K562 (cell line): ENCODE results near the gene ERCC1. TPM values are rescaled to one million over a fixed set of nuclear protein-coding genes. Genes with fewer than 3 reads are reported as not detected.

Experiments used
- ARID4B ChIP-seq: sonication (generic); formaldehyde crosslinking; IDR thresholded peaks from 2 replicates; pipeline ENCODE4 v1.8.0; 2022; ENCODE audit warnings: mild to moderate bottlenecking, missing genetic modification reagents
- DACH1 ChIP-seq: fragments of 450-650 bp; IDR thresholded peaks from 2 replicates; pipeline ENCODE4 v1.6.1; 2018; ENCODE audit not compliant: partially characterized antibody
- GATAD2B ChIP-seq: fragments of 450-650 bp; IDR thresholded peaks from 2 replicates; pipeline ENCODE4 v1.6.1; 2017; ENCODE audit warnings: mild to moderate bottlenecking, borderline replicate concordance
- JUNB ChIP-seq: fragments of 450-650 bp; formaldehyde crosslinking; conservative IDR thresholded peaks from 2 replicates; pipeline ENCODE4 v1.4.0; 2020; ENCODE audit warnings: mild to moderate bottlenecking
- LEF1 ChIP-seq: fragments of 450-650 bp; IDR thresholded peaks from 2 replicates; pipeline ENCODE4 v1.6.1; 2016; ENCODE audit warnings: mild to moderate bottlenecking
- PRMT5 ChIP-seq: sonication (generic); formaldehyde crosslinking; IDR thresholded peaks from 2 replicates; pipeline ENCODE4 v1.5.0; 2020; ENCODE audit warnings: missing genetic modification reagents
- SAFB2 ChIP-seq: fragments of 200-400 bp; formaldehyde crosslinking; IDR thresholded peaks from 2 replicates; pipeline ENCODE4 v1.6.1; 2018; ENCODE audit warnings: borderline replicate concordance, low read length, low read depth, moderate library complexity; ENCODE audit not compliant: severe bottlenecking
- TFAM ChIP-seq: fragments of 250-450 bp; sonication (Bioruptor Pico); conservative IDR thresholded peaks from 2 replicates; pipeline ENCODE4 v1.5.0; 2021; ENCODE audit warnings: mild to moderate bottlenecking, moderate library complexity
- TRIM24 ChIP-seq, 2 experiments: fragments of 450-650 bp; IDR thresholded peaks; 2 replicates each; pipeline ENCODE4 v1.6.1; 2016
- ZHX1 ChIP-seq: fragments of 150-350 bp; conservative IDR thresholded peaks from 2 replicates; pipeline ENCODE4 v1.6.1; 2014; ENCODE audit warnings: low read length
- ZNF146 ChIP-seq: IDR thresholded peaks from one replicate; pipeline ENCODE4 v1.6.1; 2018; ENCODE audit warnings: missing compliant biosample characterization; ENCODE audit not compliant: unreplicated experiment
- ZNF174 ChIP-seq: fragments of 250-450 bp; sonication (Bioruptor Pico); IDR thresholded peaks from 2 replicates; pipeline ENCODE4 v1.4.0; 2020; ENCODE audit warnings: mild to moderate bottlenecking
- ZNF699 ChIP-seq: fragments of 250-450 bp; sonication (Bioruptor Pico); IDR thresholded peaks from 2 replicates; pipeline ENCODE4 v1.8.0; 2021; ENCODE audit warnings: mild to moderate bottlenecking, moderate library complexity; ENCODE audit not compliant: insufficient replicate concordance
- polyA plus RNA-seq, 8 experiments: library from polyadenylated mRNA; depleted of rRNA in 4 of 8; stranded (reverse) in 5 of 8; unstranded in 3 of 8; fragments of >200 nt; fragmentation: Nextera tagmentation in 2 of 8; fragmentation: Illumina TruSeq in 1 of 8; extraction: Ambion mirVana in 2 of 8; extraction: Trizol in 1 of 8; gene quantifications; 2 replicates each; pipeline versions ENCODE4 v1.2.1 to v1.2.3, GENCODE V29; 2011 to 2014; ENCODE audit warnings: inconsistent platforms in 1 of 8, missing spikeins in 1 of 8
- total RNA-seq, 7 experiments: library from RNA; depleted of rRNA in 6 of 7; stranded (reverse); fragments of >200 nt in 6 of 7; fragmentation: Illumina TruSeq in 2 of 7; extraction: Trizol in 2 of 7; gene quantifications; 2 replicates each; pipeline versions ENCODE4 v1.2.1 to v1.2.3, GENCODE V29; 2011 to 2021; ENCODE audit warnings: low replicate concordance in 1 of 7
- TF ChIP-seq, protein P1 (sequence below): IDR thresholded peaks from 3 replicates; pipeline ENCODE4 v1.6.1; 2011; ENCODE audit warnings: borderline replicate concordance, mild to moderate bottlenecking, moderate library complexity; ENCODE audit not compliant: insufficient read length; ENCODE audit errors: extremely low read depth
- TF ChIP-seq, protein P2 (sequence below): fragments of 250-450 bp; sonication (Bioruptor Pico); IDR thresholded peaks from 2 replicates; pipeline ENCODE4 v1.8.0; 2022; ENCODE audit warnings: inconsistent platforms

Gene ERCC1
- total and polyA plus RNA-seq, 9 of the 15 experiments (the other 6 are each of a cell fraction or from before 2014, with no cell fraction given), result 9.3 to 92.6 (median 60.0) TPM

GRCh38 chr19:45423589-45424190 is at the start of gene ERCC1 (continued):
- TF ChIP-seq SAFB2, result no peak
- TF ChIP-seq GATAD2B, result no peak
- no peak for TF ChIP-seq TFAM (CRISPR knock-in tag)
- TF ChIP-seq, protein P1, sequence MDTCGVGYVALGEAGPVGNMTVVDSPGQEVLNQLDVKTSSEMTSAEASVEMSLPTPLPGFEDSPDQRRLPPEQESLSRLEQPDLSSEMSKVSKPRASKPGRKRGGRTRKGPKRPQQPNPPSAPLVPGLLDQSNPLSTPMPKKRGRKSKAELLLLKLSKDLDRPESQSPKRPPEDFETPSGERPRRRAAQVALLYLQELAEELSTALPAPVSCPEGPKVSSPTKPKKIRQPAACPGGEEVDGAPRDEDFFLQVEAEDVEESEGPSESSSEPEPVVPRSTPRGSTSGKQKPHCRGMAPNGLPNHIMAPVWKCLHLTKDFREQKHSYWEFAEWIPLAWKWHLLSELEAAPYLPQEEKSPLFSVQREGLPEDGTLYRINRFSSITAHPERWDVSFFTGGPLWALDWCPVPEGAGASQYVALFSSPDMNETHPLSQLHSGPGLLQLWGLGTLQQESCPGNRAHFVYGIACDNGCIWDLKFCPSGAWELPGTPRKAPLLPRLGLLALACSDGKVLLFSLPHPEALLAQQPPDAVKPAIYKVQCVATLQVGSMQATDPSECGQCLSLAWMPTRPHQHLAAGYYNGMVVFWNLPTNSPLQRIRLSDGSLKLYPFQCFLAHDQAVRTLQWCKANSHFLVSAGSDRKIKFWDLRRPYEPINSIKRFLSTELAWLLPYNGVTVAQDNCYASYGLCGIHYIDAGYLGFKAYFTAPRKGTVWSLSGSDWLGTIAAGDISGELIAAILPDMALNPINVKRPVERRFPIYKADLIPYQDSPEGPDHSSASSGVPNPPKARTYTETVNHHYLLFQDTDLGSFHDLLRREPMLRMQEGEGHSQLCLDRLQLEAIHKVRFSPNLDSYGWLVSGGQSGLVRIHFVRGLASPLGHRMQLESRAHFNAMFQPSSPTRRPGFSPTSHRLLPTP, result no peak
- no peak for TF ChIP-seq ZNF174 (CRISPR knock-in tag)
- TF ChIP-seq ZHX1, result no peak
- TF ChIP-seq ZNF146, result no peak
- TF ChIP-seq JUNB (CRISPR knock-in tag), result no peak
- TF ChIP-seq LEF1, result 0 out of 2 replicates have a peak, but pooled peaks have one; percentile 14
- TF ChIP-seq, protein P2, sequence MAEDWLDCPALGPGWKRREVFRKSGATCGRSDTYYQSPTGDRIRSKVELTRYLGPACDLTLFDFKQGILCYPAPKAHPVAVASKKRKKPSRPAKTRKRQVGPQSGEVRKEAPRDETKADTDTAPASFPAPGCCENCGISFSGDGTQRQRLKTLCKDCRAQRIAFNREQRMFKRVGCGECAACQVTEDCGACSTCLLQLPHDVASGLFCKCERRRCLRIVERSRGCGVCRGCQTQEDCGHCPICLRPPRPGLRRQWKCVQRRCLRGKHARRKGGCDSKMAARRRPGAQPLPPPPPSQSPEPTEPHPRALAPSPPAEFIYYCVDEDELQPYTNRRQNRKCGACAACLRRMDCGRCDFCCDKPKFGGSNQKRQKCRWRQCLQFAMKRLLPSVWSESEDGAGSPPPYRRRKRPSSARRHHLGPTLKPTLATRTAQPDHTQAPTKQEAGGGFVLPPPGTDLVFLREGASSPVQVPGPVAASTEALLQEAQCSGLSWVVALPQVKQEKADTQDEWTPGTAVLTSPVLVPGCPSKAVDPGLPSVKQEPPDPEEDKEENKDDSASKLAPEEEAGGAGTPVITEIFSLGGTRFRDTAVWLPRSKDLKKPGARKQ, result no peak
- TF ChIP-seq ARID4B, result no peak
- no peak for TF ChIP-seq ZNF699 (CRISPR knock-in tag)
- TF ChIP-seq PRMT5 (CRISPR knock-in tag), result no peak
- no peak for TF ChIP-seq TRIM24 (IDR thresholded peaks at IDR 0.05)
- TF ChIP-seq DACH1, result no peak
